Measurements from ENCODE around the gene FNDC11.
"Not testable (repeated sequence)": the region's sequence is repeated elsewhere in the genome, so short reads cannot be mapped to it uniquely, and the experiment has no call there.

Gene FNDC11

GRCh38 chr20:63567386-63568169, 13.6 kb downstream of the FNDC11 start:
- DNase-seq, result no peak

- no peak for DNase-seq
These were observed 14.4 kb downstream of the FNDC11 start for GRCh38 chr20:63568170-63568981.

- DNase-seq, result no peak
These were observed 15.3 kb downstream of the FNDC11 start for GRCh38 chr20:63568986-63569949.

GRCh38 chr20:63570281-63571086, 16.5 kb downstream of the FNDC11 start:
- no peak for DNase-seq

- not testable (repeated sequence) for DNase-seq
These were observed 17.1 kb downstream of the FNDC11 start for GRCh38 chr20:63571087-63571478.

- DNase-seq, result no peak
These were observed 18.3 kb downstream of the FNDC11 start for GRCh38 chr20:63572071-63572787.

- no peak for DNase-seq
These were observed 19.1 kb downstream of the FNDC11 start for GRCh38 chr20:63572788-63573646.

GRCh38 chr20:63573647-63574131, 19.7 kb downstream of the FNDC11 start:
- DNase-seq, result no peak

GRCh38 chr20:63574156-63574828, 20.3 kb downstream of the FNDC11 start, which contains the start of gene HELZ2:
Gene HELZ2 (minus strand): TSS chr20:63574239. CDS start chr20:63572385, 1,854 bp downstream.
- peak; percentile 2 for DNase-seq

- no peak for DNase-seq
These were observed 21.1 kb downstream of the FNDC11 start for GRCh38 chr20:63574829-63575743.

- DNase-seq, result no peak
These were observed 22.4 kb downstream of the FNDC11 start for GRCh38 chr20:63576311-63576710.

- no peak for DNase-seq
These were observed 23.4 kb downstream of the FNDC11 start for GRCh38 chr20:63577317-63577894.

- DNase-seq, result no peak
These were observed 24.5 kb downstream of the FNDC11 start for GRCh38 chr20:63578224-63579016.

GRCh38 chr20:63579017-63579694, 25.2 kb downstream of the FNDC11 start:
- no peak for DNase-seq

GRCh38 chr20:63580796-63581461, 27.0 kb downstream of the FNDC11 start:
- DNase-seq, result peak; percentile 75
